IPS-15b (cell line): ENCODE measurements around the gene IL7R.
"Not testable (repeated sequence)": the region's sequence is repeated elsewhere in the genome, so short reads cannot be mapped to it uniquely, and the experiment has no call there.

Source experiments
- H3K27me3 ChIP-seq: one replicate; pipeline ENCODE4 v1.6.1; 2013; ENCODE audit warnings: low read length; ENCODE audit not compliant: control insufficient read depth, insufficient read depth
- H3K36me3 ChIP-seq: one replicate; pipeline ENCODE4 v1.6.1; 2013; ENCODE audit warnings: low read length; ENCODE audit not compliant: control insufficient read depth, insufficient read depth
- H3K4me1 ChIP-seq: one replicate; pipeline ENCODE4 v1.6.1; 2013; ENCODE audit warnings: mild to moderate bottlenecking, low read length; ENCODE audit not compliant: control insufficient read depth, insufficient read depth
- H3K4me3 ChIP-seq: one replicate; pipeline ENCODE4 v1.5.1; 2013; ENCODE audit warnings: low read depth, low read length
- H3K9ac ChIP-seq: one replicate; pipeline ENCODE4 v1.6.1; 2013; ENCODE audit warnings: low read depth, mild to moderate bottlenecking, low read length
- H3K9me3 ChIP-seq: one replicate; pipeline ENCODE4 v1.6.1; 2013; ENCODE audit warnings: mild to moderate bottlenecking, low read length; ENCODE audit not compliant: control insufficient read depth, insufficient read depth

The IL7R gene

GRCh38 chr5:35823347-35824098 is 33.2 kb upstream of the IL7R start:
- no peaks in the 10 kb centered on the region for H3K36me3 ChIP-seq
- H3K4me3 ChIP-seq = no peak overlapping the region
- no peaks in the 10 kb centered on the region for H3K9me3 ChIP-seq
- no peaks in the 10 kb centered on the region for H3K4me1 ChIP-seq
- H3K9ac ChIP-seq = no peak overlapping the region
- peaks cover 2% of the 10 kb centered on the region for H3K27me3 ChIP-seq

GRCh38 chr5:35826056-35826455 is 30.6 kb upstream of the IL7R start:
- Histone ChIP-seq H3K9me3 (no peaks in the 10 kb centered on the region), H3K4me3 (no peak overlapping the region), H3K9ac (no peak overlapping the region), H3K36me3 (no peaks in the 10 kb centered on the region), H3K4me1 (no peaks in the 10 kb centered on the region), H3K27me3 (peaks cover 2% of the 10 kb centered on the region)

GRCh38 chr5:35826554-35826953 is 30.1 kb upstream of the IL7R start:
- Histone ChIP-seq H3K4me1 (no peaks in the 10 kb centered on the region), H3K27me3 (peaks cover 2% of the 10 kb centered on the region), H3K4me3 (no peak overlapping the region), H3K9ac (no peak overlapping the region), H3K9me3 (no peaks in the 10 kb centered on the region), H3K36me3 (no peaks in the 10 kb centered on the region)

- no peaks in the 10 kb centered on the region for H3K4me1 ChIP-seq
- H3K9me3 ChIP-seq = no peaks in the 10 kb centered on the region
- H3K27me3 ChIP-seq = peaks cover 2% of the 10 kb centered on the region
- H3K9ac ChIP-seq = no peak overlapping the region
- H3K36me3 ChIP-seq = no peaks in the 10 kb centered on the region
- no peak overlapping the region for H3K4me3 ChIP-seq
These were observed 28.6 kb upstream of the IL7R start for GRCh38 chr5:35828082-35828598.

GRCh38 chr5:35830587-35830986 is 26.1 kb upstream of the IL7R start:
- no peaks in the 10 kb centered on the region for H3K27me3 ChIP-seq
- no peak overlapping the region for H3K9ac ChIP-seq
- no peaks in the 10 kb centered on the region for H3K36me3 ChIP-seq
- H3K4me3 ChIP-seq = no peak overlapping the region
- H3K9me3 ChIP-seq = no peaks in the 10 kb centered on the region
- H3K4me1 ChIP-seq = no peaks in the 10 kb centered on the region

GRCh38 chr5:35832762-35833161 is 23.9 kb upstream of the IL7R start:
- H3K36me3 ChIP-seq = no peaks in the 10 kb centered on the region
- no peak overlapping the region for H3K9ac ChIP-seq
- no peaks in the 10 kb centered on the region for H3K27me3 ChIP-seq
- no peaks in the 10 kb centered on the region for H3K9me3 ChIP-seq
- H3K4me1 ChIP-seq = no peaks in the 10 kb centered on the region
- H3K4me3 ChIP-seq = no peak overlapping the region

- no peaks in the 10 kb centered on the region for H3K9me3 ChIP-seq
- no peak overlapping the region for H3K4me3 ChIP-seq
- no peaks in the 10 kb centered on the region for H3K4me1 ChIP-seq
- H3K36me3 ChIP-seq = no peaks in the 10 kb centered on the region
- H3K9ac ChIP-seq = no peak overlapping the region
- no peaks in the 10 kb centered on the region for H3K27me3 ChIP-seq
These were observed 23.5 kb upstream of the IL7R start for GRCh38 chr5:35833224-35833623.

GRCh38 chr5:35835796-35836742 is 20.6 kb upstream of the IL7R start:
- H3K36me3 ChIP-seq = no peaks in the 10 kb centered on the region
- no peak overlapping the region for H3K4me3 ChIP-seq
- H3K9ac ChIP-seq = no peak overlapping the region
- H3K9me3 ChIP-seq = no peaks in the 10 kb centered on the region
- H3K4me1 ChIP-seq = no peaks in the 10 kb centered on the region
- H3K27me3 ChIP-seq = no peaks in the 10 kb centered on the region

GRCh38 chr5:35838370-35839042 is 18.2 kb upstream of the IL7R start:
- H3K4me3 ChIP-seq = no peak overlapping the region
- H3K27me3 ChIP-seq = no peaks in the 10 kb centered on the region
- H3K36me3 ChIP-seq = no peaks in the 10 kb centered on the region
- no peak overlapping the region for H3K9ac ChIP-seq
- H3K9me3 ChIP-seq = no peaks in the 10 kb centered on the region
- H3K4me1 ChIP-seq = no peaks in the 10 kb centered on the region

GRCh38 chr5:35842856-35843255 is 13.8 kb upstream of the IL7R start:
- Histone ChIP-seq H3K4me1 (no peaks in the 10 kb centered on the region), H3K4me3 (no peak overlapping the region), H3K9me3 (peaks cover 4% of the 10 kb centered on the region), H3K36me3 (no peaks in the 10 kb centered on the region), H3K27me3 (no peaks in the 10 kb centered on the region), H3K9ac (no peak overlapping the region)

- H3K27me3 ChIP-seq, H3K4me3 ChIP-seq, H3K4me1 ChIP-seq, H3K9ac ChIP-seq, H3K9me3 ChIP-seq, H3K36me3 ChIP-seq: not testable (repeated sequence)
These were observed 11.2 kb upstream of the IL7R start for GRCh38 chr5:35845508-35845907.
